Measurements from ENCODE around the gene ALX3. TPM values are rescaled to one million over a fixed set of nuclear protein-coding genes. Genes with fewer than 3 reads are reported as not detected.

ALX3 gene
- total and polyA plus RNA-seq, 2 of the 4 experiments (the other 2 are of a cell fraction) = not detected

GRCh38 chr1:110038271-110038670 is 32.2 kb downstream of the ALX3 start:
- dilution Hi-C loops (cut with HindIII; ENCODE audit: low sequenced_read_pairs, unreplicated experiment) = no loop called here
- H2BK5ac ChIP-seq (ENCODE audit: low read depth, low read length, poor library complexity, severe bottlenecking) = no peak overlapping the region
- H4K20me1 ChIP-seq (ENCODE audit: insufficient read depth, low read length) = peaks cover 14% of the 10 kb centered on the region
- H3K56ac ChIP-seq (ENCODE audit: extremely low read depth, insufficient read depth, low read length) = no peak overlapping the region
- ChIA-PET CTCF (interaction anchor here (0.6 kb wide), 1 partner anchor 10 kb away, joined by 5 read pairs; no protein-coding TSS in a partner anchor), POLR2A (ENCODE audit: unreplicated experiment) (no interaction called here)
- 93% methylated on average over 4 of the region's 5 CpGs; no CpG with 5 or more reads in 1 of the 2 experiments for WGBS, 2 experiments (ENCODE audit: extremely low coverage in 2 of 2, insufficient read length in 1 of 2)
- no peak overlapping the region for H3K14ac ChIP-seq (replicated peaks; ENCODE audit: low read depth, low read length)
- no peak overlapping the region for H3K4me2 ChIP-seq (ENCODE audit: low read depth, low read length)
- no peak overlapping the region for H3K4me3 ChIP-seq (ENCODE audit: insufficient read depth, low read depth, low read length)
- intact Hi-C loops (cut with micrococcal nuclease) = no loop called here
- no peak overlapping the region for H2AFZ ChIP-seq (replicated peaks; ENCODE audit: low read length, poor library complexity)
- no peak overlapping the region for H2AK9ac ChIP-seq (replicated peaks; ENCODE audit: low read depth, low read length, poor library complexity)
- TF ChIP-seq POLR2A (IDR thresholded peaks at IDR 0.05; ENCODE audit: low read depth, low read length) = no peak
- no peak for TF ChIP-seq RCOR1 (IDR thresholded peaks at IDR 0.05; ENCODE audit: insufficient replicate concordance, low read length)
- no peak for TF ChIP-seq CTCF (conservative IDR thresholded peaks at IDR 0.05; ENCODE audit: low read depth, low read length)
- no peak for TF ChIP-seq ELK1 (IDR thresholded peaks at IDR 0.05; ENCODE audit: borderline replicate concordance, low read depth, low read length)
- TF ChIP-seq NFE2L2 (IDR thresholded peaks at IDR 0.05; ENCODE audit: low read depth, low read length) = no peak
- TF ChIP-seq RAD21 (IDR thresholded peaks at IDR 0.05; ENCODE audit: low read length) = no peak
- no peak for TF ChIP-seq CHD1 (IDR thresholded peaks at IDR 0.05; ENCODE audit: low read depth, low read length)
- no peak for TF ChIP-seq FOS (IDR thresholded peaks at IDR 0.05; ENCODE audit: low read depth, low read length)
- no peak for TF ChIP-seq USF2 (IDR thresholded peaks at IDR 0.05; ENCODE audit: low read depth, low read length)
- TF ChIP-seq BHLHE40 (IDR thresholded peaks at IDR 0.05; ENCODE audit: low read depth, low read length) = no peak
- H3K4me1 ChIP-seq (ENCODE audit: control insufficient read depth, insufficient read depth, low read length) = no peaks in the 10 kb centered on the region
- no peaks in the 10 kb centered on the region for H3K27me3 ChIP-seq (ENCODE audit: control insufficient read depth, insufficient read depth, low read length)
- H3K27ac ChIP-seq (ENCODE audit: insufficient read depth, low read length) = no peak overlapping the region
- peaks cover 44% of the 10 kb centered on the region for H3K36me3 ChIP-seq (ENCODE audit: control insufficient read depth, insufficient read depth, low read length)
- no TSS peak for BruUV-seq (replicated peaks)
- in situ Hi-C loops (cut with MboI; ENCODE audit: low sequenced_read_pairs) = no loop called here
- H3K4ac ChIP-seq (ENCODE audit: low read depth, low read length) = no peak overlapping the region
- no peak overlapping the region for H4K5ac ChIP-seq (ENCODE audit: low read depth, low read length)
- H4K8ac ChIP-seq (ENCODE audit: low read depth in 2 of 2, low read length in 2 of 2) = no peak overlapping the region
- no peak overlapping the region for H2BK15ac ChIP-seq (ENCODE audit: low read depth, low read length)
- no peak overlapping the region for H3K18ac ChIP-seq (ENCODE audit: low read depth, low read length)
- no peak overlapping the region for H2BK120ac ChIP-seq (ENCODE audit: low read depth, low read length)
- H3K79me1 ChIP-seq (ENCODE audit: low read depth in 1 of 2, low read length in 2 of 2) = peaks cover 30 to 58% of the 10 kb centered on the region in 2 experiments
- DNase-seq = no peak
- no peaks in the 10 kb centered on the region for H3K9me3 ChIP-seq (ENCODE audit: control insufficient read depth, insufficient read depth, low read length)
- H3K9ac ChIP-seq (ENCODE audit: low read depth, low read length) = no peak overlapping the region
- H3K23ac ChIP-seq (ENCODE audit: low read depth, low read length) = no peak overlapping the region
- ATAC-seq (ENCODE audit: low read depth) = no peak
- peaks cover 11% of the 10 kb centered on the region; the same call in 1 of the 2 replicates for H3K9me1 ChIP-seq (ENCODE audit: insufficient read depth, low read length)
- no peak overlapping the region for H4K91ac ChIP-seq (ENCODE audit: insufficient read depth, low read depth, low read length)
- no peak overlapping the region for H2AK5ac ChIP-seq (ENCODE audit: low read depth, low read length)
- no peak overlapping the region for H2BK20ac ChIP-seq (ENCODE audit: low read depth, low read length)
